Globus pallidus (tissue), 1 donor: ENCODE measurements around the gene USP34.
"Not testable (repeated sequence)": the region's sequence is repeated elsewhere in the genome, so short reads cannot be mapped to it uniquely, and the experiment has no call there.

Source experiments
- DNase-seq: peaks from one replicate; pipeline ENCODE4 v3.0.0-alpha.2; 2015; ENCODE audit warnings: low spot score

The USP34 gene

GRCh38 chr2:61463769-61464475, 7.0 kb downstream of the USP34 start:
- no peak for DNase-seq

- DNase-seq: no peak
These were observed 9.5 kb downstream of the USP34 start for GRCh38 chr2:61461404-61461803.

- DNase-seq: no peak
These were observed 10.7 kb downstream of the USP34 start for GRCh38 chr2:61460163-61460562.

- DNase-seq: no peak
These were observed 14.0 kb downstream of the USP34 start for GRCh38 chr2:61456746-61457420.

GRCh38 chr2:61456070-61456745, 14.7 kb downstream of the USP34 start:
- no peak for DNase-seq

GRCh38 chr2:61454972-61455371, 15.9 kb downstream of the USP34 start:
- not testable (repeated sequence) for DNase-seq

GRCh38 chr2:61454383-61454782, 16.5 kb downstream of the USP34 start:
- DNase-seq: no peak

- no peak for DNase-seq
These were observed 18.5 kb downstream of the USP34 start for GRCh38 chr2:61452392-61452791.

- no peak for DNase-seq
These were observed 19.7 kb downstream of the USP34 start for GRCh38 chr2:61451178-61451577.

GRCh38 chr2:61450144-61450543, 20.7 kb downstream of the USP34 start:
- DNase-seq: no peak

GRCh38 chr2:61448229-61448628, 22.7 kb downstream of the USP34 start:
- DNase-seq: no peak

GRCh38 chr2:61446971-61447370, 23.9 kb downstream of the USP34 start:
- not testable (repeated sequence) for DNase-seq

GRCh38 chr2:61443342-61444041, 27.4 kb downstream of the USP34 start:
- DNase-seq: no peak

GRCh38 chr2:61439241-61440002, 31.5 kb downstream of the USP34 start:
- no peak for DNase-seq

- DNase-seq: no peak
These were observed 32.2 kb downstream of the USP34 start for GRCh38 chr2:61438670-61439069.

GRCh38 chr2:61437170-61437569, 33.7 kb downstream of the USP34 start:
- DNase-seq: no peak

GRCh38 chr2:61436092-61436491, 34.8 kb downstream of the USP34 start:
- DNase-seq: no peak

- no peak for DNase-seq
These were observed 35.6 kb downstream of the USP34 start for GRCh38 chr2:61435291-61435690.

GRCh38 chr2:61434314-61434713, 36.6 kb downstream of the USP34 start:
- DNase-seq: no peak

- no peak for DNase-seq
These were observed 37.3 kb downstream of the USP34 start for GRCh38 chr2:61433606-61434005.

- no peak for DNase-seq
These were observed 37.9 kb downstream of the USP34 start for GRCh38 chr2:61432990-61433389.

GRCh38 chr2:61431345-61431744, 39.5 kb downstream of the USP34 start:
- DNase-seq: no peak
